Activated naive CD4-positive, alpha-beta T cell treated with anti-CD3 and anti-CD28 coated beads, Interleukin-2, amount 10 ng/mL, durations not matched to agents 7 days and 5 days (primary cell): ENCODE results near the gene MYADML2.
A peak's percentile ranks its signal among the peaks of the same experiment; 100 is the strongest.

ENCODE experiments used
- CTCF ChIA-PET: fragments of 350-600 bp; sonication (Branson Sonifier 250); formaldehyde crosslinking; loops from one replicate; lab custom pipeline; 2021; ENCODE audit warnings: antibody characterized with exemption; lab: Charles Lee
- DNase-seq: peaks from one replicate; pipeline ENCODE4 v3.0.0-alpha.2; 2020
- H3K27ac Mint-ChIP-seq: one replicate; pipeline ENCODE4 v1.8.0; 2021; ENCODE audit warnings: mild to moderate bottlenecking, moderate library complexity, mixed read lengths
- H3K27me3 Mint-ChIP-seq: one replicate; pipeline ENCODE4 v1.8.0; 2021; ENCODE audit warnings: mild to moderate bottlenecking, mixed read lengths
- H3K36me3 Mint-ChIP-seq: one replicate; pipeline ENCODE4 v1.8.0; 2021; ENCODE audit warnings: mixed read lengths
- H3K4me1 Mint-ChIP-seq: one replicate; pipeline ENCODE4 v1.8.0; 2021; ENCODE audit warnings: mixed read lengths
- H3K4me3 Mint-ChIP-seq: one replicate; pipeline ENCODE4 v1.8.0; 2021; ENCODE audit warnings: mild to moderate bottlenecking, moderate library complexity, mixed read lengths
- H3K9me3 Mint-ChIP-seq: one replicate; pipeline ENCODE4 v1.8.0; 2021; ENCODE audit warnings: mixed read lengths

Gene MYADML2

DNA sequence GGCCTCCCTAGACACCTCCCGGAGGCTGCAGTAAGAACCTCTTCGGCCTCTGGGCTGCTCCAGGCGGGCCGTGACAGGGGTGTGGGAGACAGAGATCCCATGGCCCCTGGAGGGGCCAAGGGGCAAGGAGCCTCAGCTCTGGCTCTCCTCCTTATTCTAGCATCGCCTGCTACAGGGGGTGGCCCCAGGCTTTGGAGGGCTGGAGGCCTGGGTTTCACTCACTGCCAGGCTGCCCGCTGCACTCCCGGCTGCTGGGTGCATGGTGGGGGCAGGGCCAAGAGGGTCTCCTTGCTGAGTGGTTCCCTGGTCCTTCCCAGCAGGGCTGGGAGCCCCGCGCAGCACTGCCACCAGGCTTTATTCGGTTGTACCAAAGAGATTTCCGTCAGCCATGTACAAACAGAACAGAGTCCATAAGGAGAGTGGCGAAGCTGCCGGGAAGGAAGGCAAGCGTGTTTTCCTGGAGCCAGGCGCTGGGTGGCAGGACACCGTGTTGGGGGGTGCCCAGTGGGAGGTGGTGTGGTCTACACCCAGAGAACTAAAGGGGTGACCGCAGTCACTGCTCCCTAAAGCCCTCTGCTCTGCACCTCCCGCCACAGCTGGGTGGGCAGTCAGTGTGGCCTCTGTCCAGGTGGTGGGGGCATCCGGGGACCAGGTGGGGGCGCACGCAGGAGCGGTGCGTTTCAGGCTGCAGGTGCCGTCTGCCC, 43.0 kb downstream of the MYADML2 start:
- H3K4me3 Mint-ChIP-seq = no peak overlapping the region
- DNase-seq = no peak
- H3K36me3 Mint-ChIP-seq = peaks cover 26% of the 10 kb centered on the region
- H3K4me1 Mint-ChIP-seq = peaks cover 5% of the 10 kb centered on the region
- no peak overlapping the region for H3K27ac Mint-ChIP-seq
- CTCF ChIA-PET = no interaction called here
- H3K9me3 Mint-ChIP-seq = no peaks in the 10 kb centered on the region
- peaks cover 32% of the 10 kb centered on the region for H3K27me3 Mint-ChIP-seq

DNA sequence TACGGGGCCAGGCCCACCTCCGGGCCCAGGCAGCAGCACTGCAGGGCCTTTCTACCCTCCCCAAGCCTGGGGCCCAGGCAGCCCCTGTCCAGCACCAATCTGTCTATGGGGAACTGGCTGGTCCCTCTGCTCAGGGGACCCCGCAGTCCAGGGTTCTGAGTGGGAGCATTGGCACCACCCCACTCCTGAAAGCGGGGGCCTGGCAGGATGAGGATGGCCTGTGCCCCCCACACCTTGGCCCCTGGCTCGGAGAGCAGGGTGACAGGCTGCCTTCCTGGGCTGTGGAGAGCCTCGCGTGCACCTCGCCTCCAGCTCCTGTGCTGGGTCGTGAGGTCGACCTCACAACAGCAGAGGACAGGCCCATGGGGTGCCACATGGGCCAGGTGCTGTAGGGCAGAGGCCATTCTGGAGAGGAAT, 43.6 kb downstream of the MYADML2 start:
- H3K4me3 Mint-ChIP-seq = no peak overlapping the region
- no peak overlapping the region for H3K27ac Mint-ChIP-seq
- no peaks in the 10 kb centered on the region for H3K9me3 Mint-ChIP-seq
- H3K36me3 Mint-ChIP-seq = peaks cover 24% of the 10 kb centered on the region
- CTCF ChIA-PET = no interaction called here
- H3K4me1 Mint-ChIP-seq = peaks cover 5% of the 10 kb centered on the region
- no peak for DNase-seq
- peaks cover 32% of the 10 kb centered on the region for H3K27me3 Mint-ChIP-seq

GRCh38 chr17:81902653-81903414, 44.2 kb downstream of the MYADML2 start:
- H3K9me3 Mint-ChIP-seq = no peaks in the 10 kb centered on the region
- H3K4me3 Mint-ChIP-seq = no peak overlapping the region
- H3K36me3 Mint-ChIP-seq = peaks cover 22% of the 10 kb centered on the region
- peaks cover 32% of the 10 kb centered on the region for H3K27me3 Mint-ChIP-seq
- H3K27ac Mint-ChIP-seq = no peak overlapping the region
- H3K4me1 Mint-ChIP-seq = peaks cover 5% of the 10 kb centered on the region
- DNase-seq = no peak
- CTCF ChIA-PET = no interaction called here

GRCh38 chr17:81902023-81902652, 44.9 kb downstream of the MYADML2 start, which contains the start of gene NPB:
NPB (plus strand) TSS chr17:81902238; CDS start chr17:81902278, 40 bp downstream.
- CTCF ChIA-PET = no interaction called here
- peak; percentile 40 for DNase-seq

DNA sequence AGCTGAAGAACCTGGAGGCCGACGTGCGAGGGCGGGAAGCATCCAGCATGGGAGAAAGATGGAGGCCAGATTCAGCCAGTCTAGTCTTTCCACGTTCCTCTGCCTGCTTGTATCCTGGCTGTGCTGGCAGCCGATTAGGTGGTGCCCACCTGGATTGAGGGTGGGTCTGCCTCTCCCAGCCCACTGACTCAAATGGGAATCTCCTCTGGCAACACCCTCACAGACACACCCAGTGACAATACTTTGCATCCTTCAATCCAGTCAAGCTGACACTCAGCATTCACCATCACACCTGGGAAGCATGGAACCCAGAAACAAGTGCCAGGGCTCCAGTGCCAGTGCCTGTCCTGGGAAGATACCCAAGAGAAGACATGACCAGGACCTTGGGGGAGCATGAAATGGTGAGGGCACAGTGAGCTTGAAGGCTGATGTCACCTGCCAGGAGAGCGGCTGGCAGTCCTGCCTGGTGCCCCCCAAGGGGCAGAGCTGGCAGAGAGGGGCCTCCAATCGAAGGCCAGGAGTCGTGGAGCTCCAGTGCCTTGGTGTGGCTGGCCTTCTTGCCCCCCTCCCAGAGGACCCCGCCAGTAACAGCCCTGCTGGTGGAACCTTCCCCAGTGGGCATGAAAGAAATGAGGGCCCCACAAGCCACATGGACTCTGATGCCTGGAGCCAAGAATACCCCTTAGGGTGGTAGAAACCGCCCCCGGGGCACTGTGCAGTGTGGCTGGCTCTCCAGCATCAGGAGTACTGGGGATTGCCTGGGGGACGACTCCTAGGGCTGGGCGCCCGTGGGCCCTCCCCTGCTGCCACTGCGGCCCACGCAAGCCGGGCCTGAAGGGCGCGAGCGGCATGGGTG, 45.6 kb downstream of the MYADML2 start:
- CTCF ChIA-PET = no interaction called here
- H3K4me3 Mint-ChIP-seq = peak overlapping the region; percentile 11
- DNase-seq = no peak

More at GRCh38 chr17:81902023-81902652, 44.9 kb downstream of the MYADML2 start, which contains the start of gene NPB:
- Mint-ChIP-seq H3K27ac (no peak within 1 kb of the TSS), H3K4me1 (peaks cover 5% of the 10 kb centered on the region), H3K4me3 (peak within 1 kb of the TSS; percentile 11), H3K27me3 (peaks cover 32% of the 10 kb centered on the region), H3K36me3 (peaks cover 23% of the 10 kb centered on the region), H3K9me3 (no peaks in the 10 kb centered on the region)

GRCh38 chr17:81900181-81900820, 46.7 kb downstream of the MYADML2 start:
- no peak for DNase-seq
- Mint-ChIP-seq H3K27ac (no peak overlapping the region), H3K36me3 (peaks cover 23% of the 10 kb centered on the region), H3K4me3 (no peak overlapping the region), H3K4me1 (peaks cover 5% of the 10 kb centered on the region), H3K9me3 (no peaks in the 10 kb centered on the region), H3K27me3 (peaks cover 32% of the 10 kb centered on the region)
- CTCF ChIA-PET = no interaction called here

More for the DNA sequence above, 45.6 kb downstream of the MYADML2 start:
- Mint-ChIP-seq H3K27ac (no peak overlapping the region), H3K9me3 (no peaks in the 10 kb centered on the region), H3K36me3 (peaks cover 18% of the 10 kb centered on the region), H3K27me3 (peaks cover 32% of the 10 kb centered on the region), H3K4me1 (peaks cover 5% of the 10 kb centered on the region)

DNA sequence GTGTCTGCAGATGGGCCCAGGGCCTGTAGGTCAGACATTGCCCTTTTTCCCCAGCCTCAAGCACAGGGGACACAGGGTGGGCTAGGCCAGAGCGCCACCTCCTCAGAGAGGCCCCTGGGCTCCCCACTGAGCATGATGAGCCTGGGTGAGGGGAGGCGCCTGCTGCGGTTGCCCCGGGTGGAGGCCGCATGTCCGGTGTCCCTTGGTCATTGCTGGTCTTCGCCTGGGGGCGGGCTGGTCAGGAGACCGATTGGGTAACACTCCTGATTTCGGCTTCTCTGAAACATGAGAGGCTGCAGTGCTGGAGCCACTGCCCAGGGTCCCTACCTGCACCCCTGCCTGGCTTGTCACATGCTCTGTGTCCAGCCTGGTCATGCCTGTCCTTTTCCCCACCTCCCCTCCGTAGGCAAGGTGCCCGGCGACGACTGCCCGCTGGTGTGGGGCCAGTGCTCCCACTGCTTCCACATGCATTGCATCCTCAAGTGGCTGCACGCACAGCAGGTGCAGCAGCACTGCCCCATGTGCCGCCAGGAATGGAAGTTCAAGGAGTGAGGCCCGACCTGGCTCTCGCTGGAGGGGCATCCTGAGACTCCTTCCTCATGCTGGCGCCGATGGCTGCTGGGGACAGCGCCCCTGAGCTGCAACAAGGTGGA, 47.4 kb downstream of the MYADML2 start:
- no peaks in the 10 kb centered on the region for H3K9me3 Mint-ChIP-seq
- H3K4me1 Mint-ChIP-seq = peaks cover 5% of the 10 kb centered on the region
- H3K27me3 Mint-ChIP-seq = peaks cover 32% of the 10 kb centered on the region
- H3K4me3 Mint-ChIP-seq = no peak overlapping the region
- CTCF ChIA-PET = no interaction called here
- no peak overlapping the region for H3K27ac Mint-ChIP-seq
- peaks cover 24% of the 10 kb centered on the region for H3K36me3 Mint-ChIP-seq
- no peak for DNase-seq

- CTCF ChIA-PET = no interaction called here
- peaks cover 22% of the 10 kb centered on the region for H3K36me3 Mint-ChIP-seq
- H3K27ac Mint-ChIP-seq = no peak overlapping the region
- H3K9me3 Mint-ChIP-seq = no peaks in the 10 kb centered on the region
- peaks cover 5% of the 10 kb centered on the region for H3K4me1 Mint-ChIP-seq
- no peak for DNase-seq
- peaks cover 30% of the 10 kb centered on the region for H3K27me3 Mint-ChIP-seq
- H3K4me3 Mint-ChIP-seq = no peak overlapping the region
Measured at GRCh38 chr17:81898885-81899284, 48.1 kb downstream of the MYADML2 start.

DNA sequence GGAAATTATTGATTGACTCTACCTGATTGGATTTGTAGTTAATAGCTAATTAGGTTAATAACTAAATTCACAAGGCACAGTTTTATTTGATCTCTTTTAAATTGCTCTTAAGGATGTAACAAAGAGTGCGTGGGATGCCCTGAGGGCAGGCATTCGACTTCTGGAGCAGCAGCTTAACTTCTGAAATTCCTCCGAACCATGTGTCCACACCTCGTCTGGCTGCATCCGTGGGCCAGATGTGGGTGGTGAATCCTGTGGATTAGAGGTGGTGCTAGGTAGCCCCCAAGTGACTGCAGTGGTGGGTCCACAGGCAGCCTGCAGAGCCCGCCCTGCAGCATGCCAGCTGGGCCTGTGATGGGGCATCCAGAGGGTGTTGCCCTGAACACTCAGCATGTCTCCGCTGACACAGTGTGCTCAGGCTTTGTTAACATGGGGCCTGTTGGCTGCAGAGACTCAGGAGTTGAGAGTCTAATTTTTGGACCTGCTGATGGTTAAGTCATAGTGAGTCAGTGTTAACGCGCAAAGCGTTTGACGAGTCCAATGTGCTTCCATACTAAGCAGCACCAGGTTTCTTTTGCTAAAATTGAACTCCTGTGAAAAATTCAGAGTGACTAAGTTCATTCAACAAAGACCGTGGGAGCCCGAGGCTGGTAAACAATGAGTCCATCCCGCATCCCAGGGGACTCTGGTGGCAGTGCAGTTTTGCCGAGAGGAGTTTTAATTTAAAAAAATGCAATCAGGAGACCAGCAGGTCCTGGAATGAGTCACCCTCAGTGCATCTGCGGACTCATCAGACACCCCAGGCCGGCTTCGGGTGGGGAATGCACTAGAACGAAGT, 48.8 kb downstream of the MYADML2 start:
- H3K9me3 Mint-ChIP-seq = no peaks in the 10 kb centered on the region
- H3K4me1 Mint-ChIP-seq = peaks cover 7% of the 10 kb centered on the region
- no peak for DNase-seq
- H3K36me3 Mint-ChIP-seq = peaks cover 22% of the 10 kb centered on the region
- H3K27ac Mint-ChIP-seq = no peak overlapping the region
- CTCF ChIA-PET = no interaction called here
- no peak overlapping the region for H3K4me3 Mint-ChIP-seq
- peaks cover 24% of the 10 kb centered on the region for H3K27me3 Mint-ChIP-seq

DNA sequence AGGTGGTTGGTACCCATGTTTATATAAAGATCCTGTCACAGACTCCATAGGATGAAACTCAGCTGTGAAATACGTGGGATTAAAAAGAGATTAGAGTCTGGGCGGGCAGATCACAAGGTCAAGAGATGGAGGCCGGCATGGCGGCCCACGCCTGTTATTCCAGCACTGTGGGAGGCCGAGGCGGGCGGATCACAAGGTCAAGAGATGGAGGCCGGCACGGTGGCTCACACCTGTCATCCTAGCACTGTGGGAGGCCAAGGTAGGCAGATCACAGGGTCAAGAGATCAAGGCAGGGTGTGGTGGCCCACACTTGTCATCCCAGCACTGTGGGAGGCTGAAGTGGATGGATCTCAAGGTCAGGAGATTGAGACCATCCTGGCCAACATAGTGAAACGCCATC, 51.6 kb downstream of the MYADML2 start:
- H3K27ac Mint-ChIP-seq = no peak overlapping the region
- DNase-seq = no peak
- H3K9me3 Mint-ChIP-seq = no peaks in the 10 kb centered on the region
- no peak overlapping the region for H3K4me3 Mint-ChIP-seq
- H3K4me1 Mint-ChIP-seq = peaks cover 10% of the 10 kb centered on the region
- no peaks in the 10 kb centered on the region for H3K27me3 Mint-ChIP-seq
- H3K36me3 Mint-ChIP-seq = peaks cover 21% of the 10 kb centered on the region
- CTCF ChIA-PET = no interaction called here

DNA sequence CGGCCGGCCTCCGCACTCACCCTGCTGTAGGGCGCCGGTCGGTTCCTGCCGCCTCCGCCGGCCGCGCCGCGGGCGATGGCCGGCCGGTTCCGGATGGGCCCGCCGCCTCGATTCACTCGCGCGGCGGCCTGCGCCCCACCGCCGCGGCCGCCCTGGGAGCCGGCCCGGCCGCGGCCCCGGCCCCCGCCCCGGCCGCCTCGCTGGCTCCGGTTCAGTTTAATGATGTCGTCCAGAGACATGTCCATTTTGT, 55.8 kb downstream of the MYADML2 start:
- no peaks in the 10 kb centered on the region for H3K9me3 Mint-ChIP-seq
- no peaks in the 10 kb centered on the region for H3K27me3 Mint-ChIP-seq
- H3K4me1 Mint-ChIP-seq = peaks cover 37% of the 10 kb centered on the region
- DNase-seq = no peak
- H3K27ac Mint-ChIP-seq = peak overlapping the region; percentile 99
- peak overlapping the region; percentile 96 for H3K4me3 Mint-ChIP-seq
- CTCF ChIA-PET = interaction anchor here (0.6 to 1.3 kb wide), 3 partner anchors 22 to 36 kb away, joined by 3 read pairs; no protein-coding TSS in a partner anchor
- H3K36me3 Mint-ChIP-seq = peaks cover 37% of the 10 kb centered on the region

GRCh38 chr17:81890447-81891302, 56.4 kb downstream of the MYADML2 start:
- peak; percentile 59 for DNase-seq

More at GRCh38 chr17:81890447-81891302, 56.4 kb downstream of the MYADML2 start:
- Mint-ChIP-seq H3K27ac (peak overlapping the region; percentile 98), H3K4me3 (peak overlapping the region; percentile 87), H3K9me3 (no peaks in the 10 kb centered on the region), H3K4me1 (peaks cover 42% of the 10 kb centered on the region), H3K36me3 (peaks cover 40% of the 10 kb centered on the region), H3K27me3 (no peaks in the 10 kb centered on the region)
- CTCF ChIA-PET = interaction anchor here (0.6 kb wide), 1 partner anchor 36 kb away, joined by 3 read pairs; no protein-coding TSS in a partner anchor
